Right ventricle myocardium inferior (tissue), 1 donor: ENCODE measurements around the gene ENGASE. TPM values are rescaled to one million over a fixed set of nuclear protein-coding genes. Genes with fewer than 3 reads are reported as not detected.
A peak's percentile ranks its signal among the peaks of the same experiment; 100 is the strongest.
"Not testable (repeated sequence)": the region's sequence is repeated elsewhere in the genome, so short reads cannot be mapped to it uniquely, and the experiment has no call there.

Experiments
- ATAC-seq: fragments of 200-7000 bp; cut with Tn5 transposase; one replicate; pipeline ENCODE4 v1.9.1; 2020; ENCODE audit warnings: mild to moderate bottlenecking, moderate library complexity
- DNase-seq: peaks from one replicate; pipeline ENCODE4 v3.0.0; 2021; ENCODE audit errors: missing footprints
- intact Hi-C: fragments of 100-400 bp; cut with DNase I; formaldehyde crosslinking; loops from one replicate; pipeline ENCODE4 v1.11.0; 2022
- total RNA-seq: library from RNA; stranded (reverse); fragmentation: NEBNext Ultra II Directional; extraction: Animal tissue kit (Norgen Biotek cat#: 25700); gene quantifications from one replicate; pipeline ENCODE4 v1.2.1, GENCODE V29; 2021
- donor health status: DM: no; HTN: yes; CAD: no; lungs with severe emphysema.

ENGASE gene
- total RNA-seq, 1 donor from 2014 or later = 29.8 TPM

DNA sequence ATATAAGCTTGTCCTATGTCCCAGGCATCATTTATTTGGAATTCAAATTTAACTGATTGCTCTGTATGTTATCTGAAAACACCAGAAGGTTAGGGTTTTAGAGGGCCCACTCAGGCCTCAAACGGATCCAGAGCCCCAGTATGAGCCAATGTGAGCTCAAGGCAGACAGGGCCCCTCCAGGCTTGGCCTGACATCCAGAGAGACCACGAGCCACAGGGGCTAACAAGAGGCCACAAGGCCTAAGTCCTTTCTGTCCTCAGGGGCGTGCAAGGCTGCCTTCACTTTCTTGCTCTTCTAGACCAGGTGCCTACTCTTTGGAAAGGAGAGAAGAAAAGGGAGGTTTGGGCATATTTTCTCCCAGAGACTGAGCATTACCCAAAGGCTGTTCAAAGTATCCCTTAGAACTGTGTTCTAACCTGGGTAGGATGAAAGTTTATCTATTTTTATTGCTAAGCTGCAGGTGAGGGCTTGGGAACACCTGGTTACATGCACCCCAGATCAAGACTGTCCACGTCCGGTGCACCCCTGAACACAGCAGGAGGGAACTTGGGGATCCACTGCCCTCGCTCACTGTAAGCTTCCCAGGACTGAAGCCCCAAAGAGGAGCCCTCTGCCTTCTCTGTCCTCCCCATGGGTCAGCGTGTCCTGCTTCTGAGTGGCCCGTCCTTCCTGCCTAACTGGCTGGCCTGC lies 1.5 kb upstream of the ENGASE start:
- ATAC-seq (no peak), DNase-seq (no peak)
- intact Hi-C loops = no loop called here

DNA sequence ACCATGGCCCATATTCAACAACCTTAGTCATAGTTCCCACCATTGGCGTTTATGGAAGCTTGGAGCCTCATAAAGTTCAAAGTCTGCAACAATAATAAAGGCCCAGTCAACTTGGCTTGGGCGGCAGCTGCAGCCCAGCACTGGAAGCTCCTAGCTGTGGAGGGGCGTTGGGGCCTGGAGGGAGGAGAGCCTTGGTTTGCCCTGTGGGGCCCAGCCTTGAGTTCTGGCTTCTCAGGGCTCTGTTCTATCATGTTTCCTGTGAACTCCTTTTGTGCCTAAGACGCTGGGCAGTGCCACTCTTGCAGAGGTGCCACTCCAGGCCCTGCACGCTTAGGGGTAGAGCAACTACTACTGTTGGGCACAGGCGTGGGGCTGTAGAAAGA lies 927 bp upstream of the ENGASE start:
- ATAC-seq (no peak), DNase-seq (no peak)
- intact Hi-C loops = loop anchor here (2.0 kb wide), 1 partner anchor 53 kb away; no protein-coding TSS in a partner anchor

DNA sequence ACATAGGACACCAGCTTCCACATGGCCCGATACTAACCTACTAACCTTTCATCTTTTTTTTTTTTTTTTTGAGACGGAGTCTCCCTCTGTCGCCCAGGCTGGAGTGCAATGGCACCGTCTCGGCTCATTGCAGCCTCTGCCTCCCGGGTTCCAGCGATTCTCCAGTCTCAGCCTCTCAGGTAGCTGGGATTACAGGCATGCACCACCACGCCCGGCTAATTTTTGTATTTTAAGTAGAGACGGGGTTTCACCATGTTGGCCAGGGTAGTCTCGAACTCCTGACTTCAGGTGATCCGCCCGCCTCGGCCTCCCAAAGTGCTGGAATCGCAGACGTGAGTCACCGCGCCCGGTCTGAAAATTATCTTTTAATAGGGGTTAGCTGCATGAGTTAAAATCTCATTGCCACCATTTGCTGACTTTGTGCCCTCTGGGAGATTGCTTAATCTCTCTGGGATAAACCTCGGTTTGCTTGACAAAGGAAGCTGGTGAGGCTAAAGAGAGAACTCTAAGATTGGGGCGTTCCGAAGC lies 439 bp upstream of the ENGASE start:
- not testable (repeated sequence) for ATAC-seq, DNase-seq
- intact Hi-C loops = loop anchor here (2.0 kb wide), 1 partner anchor 53 kb away; no protein-coding TSS in a partner anchor

DNA sequence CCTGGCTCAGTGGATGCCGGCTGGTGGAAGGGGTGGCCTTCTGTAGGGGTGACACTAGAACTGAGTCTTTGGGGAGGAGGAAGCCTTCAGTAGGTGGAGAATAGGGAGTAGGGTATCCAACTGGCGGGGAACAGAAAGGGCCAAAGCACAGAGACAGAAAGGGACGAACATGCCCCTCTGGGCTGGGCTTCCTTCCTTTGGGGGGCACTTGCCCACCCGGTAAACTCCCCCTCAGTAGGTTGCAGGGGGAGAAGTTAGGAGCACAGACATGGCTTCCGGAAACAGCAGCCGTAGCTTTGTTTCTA lies 774 bp downstream of the ENGASE start:
- intact Hi-C loops = loop anchor here (2.0 kb wide), 1 partner anchor 55 kb away; no protein-coding TSS in a partner anchor
- ATAC-seq (peak; percentile 10), DNase-seq (no peak)

DNA sequence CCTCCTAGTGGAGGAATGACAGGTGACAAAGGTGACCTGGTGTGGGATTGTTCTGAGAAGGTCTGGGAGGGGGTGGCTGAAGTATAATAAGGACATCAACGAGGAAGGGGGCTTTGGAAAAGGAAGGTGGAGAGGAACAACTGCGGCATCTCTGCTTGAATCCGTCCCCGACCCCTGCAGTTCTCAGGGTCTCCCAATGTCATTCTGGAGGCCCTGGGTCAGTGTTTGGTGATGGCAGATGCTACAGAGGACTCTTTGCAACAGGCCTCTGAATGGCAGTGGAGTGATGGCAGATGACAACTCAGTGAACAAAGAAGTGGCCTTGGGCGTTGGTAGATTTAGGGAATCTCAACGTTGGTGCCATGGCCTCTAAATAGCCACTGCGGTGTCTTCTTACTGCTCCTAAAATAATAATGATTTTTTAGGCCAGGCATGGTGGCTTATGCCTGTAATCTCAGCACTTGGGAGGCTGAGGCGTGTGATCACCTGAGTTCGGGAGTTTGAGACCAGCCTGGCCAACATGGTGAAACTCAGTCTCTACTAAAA lies 1.3 kb downstream of the ENGASE start:
- intact Hi-C loops = loop anchor here (2.0 kb wide), 1 partner anchor 55 kb away; no protein-coding TSS in a partner anchor
- ATAC-seq (no peak), DNase-seq (no peak)

DNA sequence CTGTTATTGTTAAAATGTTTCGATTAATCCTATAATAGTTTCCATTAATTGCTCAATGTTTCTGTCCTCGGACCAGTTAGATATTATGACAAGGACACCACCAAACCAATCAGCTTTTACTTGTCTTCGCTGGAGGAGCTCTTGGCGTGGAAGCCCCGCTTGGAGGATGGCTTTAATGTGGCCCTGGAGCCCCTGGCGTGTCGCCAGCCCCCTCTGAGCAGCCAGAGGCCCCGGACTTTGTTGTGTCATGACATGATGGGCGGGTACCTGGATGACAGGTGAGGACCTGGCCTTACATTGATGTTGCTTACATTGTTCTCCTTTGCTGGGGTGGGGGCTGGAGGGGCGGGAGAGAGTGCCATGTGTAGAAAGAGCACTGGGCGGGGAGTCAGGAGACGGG lies 3.0 kb downstream of the ENGASE start:
- DNase-seq = no peak
- intact Hi-C loops = no loop called here
- no peak for ATAC-seq

DNA sequence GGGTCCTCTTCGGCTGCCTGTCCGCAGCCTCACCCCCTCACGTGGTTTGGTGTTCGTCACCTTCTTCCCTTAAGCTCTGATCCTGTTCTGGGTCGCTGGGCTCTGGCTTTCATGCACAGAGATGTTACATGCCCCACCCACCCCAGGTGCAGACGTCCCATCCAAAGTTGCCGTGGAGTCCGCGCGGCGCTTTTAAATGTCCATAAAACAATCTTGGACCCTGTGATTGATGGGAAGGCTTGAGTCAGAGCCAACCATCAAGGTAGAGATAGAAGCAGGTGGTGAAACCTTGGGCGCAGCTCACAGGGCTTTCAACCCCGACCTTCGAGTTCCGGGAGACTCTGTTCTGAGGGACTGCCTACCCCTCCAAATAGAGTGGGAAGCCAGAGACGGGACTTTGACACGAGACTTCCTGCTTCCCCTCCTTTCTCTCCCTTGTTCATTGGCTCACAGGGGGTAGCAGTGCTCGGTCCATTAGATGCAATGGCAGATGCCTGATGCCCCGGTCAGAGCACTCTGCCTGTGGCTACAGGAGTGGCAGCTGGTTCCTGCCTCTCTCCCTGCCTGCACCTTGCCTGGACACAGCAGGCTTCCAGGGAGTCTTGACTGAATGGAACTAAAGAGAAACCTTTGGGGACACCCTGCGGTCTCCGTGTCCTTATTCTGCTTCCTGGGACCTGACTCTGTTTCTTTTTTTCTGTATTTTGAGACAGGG lies 4.0 kb downstream of the ENGASE start:
- intact Hi-C loops = no loop called here
- no peak for DNase-seq
- no peak for ATAC-seq

DNA sequence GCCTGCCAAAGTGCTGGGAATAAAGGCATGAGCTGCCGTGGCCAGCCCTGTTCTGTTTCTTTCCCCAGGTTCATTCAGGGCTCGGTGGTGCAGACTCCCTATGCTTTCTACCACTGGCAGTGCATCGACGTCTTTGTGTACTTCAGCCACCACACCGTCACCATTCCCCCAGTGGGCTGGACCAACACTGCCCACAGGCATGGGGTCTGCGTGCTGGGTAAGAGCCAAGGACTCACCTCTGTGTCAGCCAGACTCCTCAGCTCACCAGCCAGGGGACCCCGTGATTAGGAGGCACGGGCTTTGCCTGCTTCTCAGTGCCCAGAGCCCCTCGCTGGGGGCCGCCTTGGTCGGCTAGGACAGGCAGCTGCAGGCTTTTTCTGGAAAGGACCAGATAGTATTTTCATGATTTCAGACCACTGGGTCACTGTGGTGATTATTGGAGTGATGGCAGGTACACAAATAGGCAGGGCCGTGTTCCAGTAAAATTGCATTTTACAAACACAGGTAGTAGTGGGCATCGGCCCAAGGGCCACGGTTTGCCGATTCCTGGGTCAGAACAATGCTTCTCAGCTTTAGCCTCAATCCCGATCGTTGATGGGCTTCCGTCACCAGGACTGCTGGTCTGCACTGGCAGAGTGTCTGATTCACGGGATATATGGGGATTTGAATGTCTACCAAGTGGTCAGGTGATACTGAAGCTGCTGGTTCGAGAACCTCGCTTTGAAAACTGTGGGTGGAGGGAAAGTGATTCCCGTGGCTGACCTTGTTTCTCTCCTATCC lies 5.0 kb downstream of the ENGASE start:
- ATAC-seq (no peak), DNase-seq (no peak)
- intact Hi-C loops = no loop called here

DNA sequence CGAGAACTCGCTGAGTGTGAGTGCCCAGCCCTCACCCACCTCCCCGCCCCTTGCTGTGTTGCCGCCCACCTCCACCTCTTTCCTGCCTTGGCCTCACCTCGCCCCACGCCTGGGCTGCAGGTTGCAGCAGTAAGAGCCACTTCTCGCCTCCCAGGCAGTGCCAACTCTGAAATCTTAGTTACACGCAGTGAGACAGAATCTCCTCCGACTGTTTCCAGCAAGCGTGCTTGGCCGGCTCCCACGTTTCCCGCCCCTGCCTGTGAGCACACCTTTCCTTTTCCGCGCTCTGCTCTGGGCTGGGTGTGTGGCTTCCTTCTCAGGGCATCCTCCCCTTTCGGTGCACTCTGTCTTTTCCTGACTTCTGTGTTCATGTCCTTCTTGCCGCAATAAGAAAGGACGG lies 5.7 kb downstream of the ENGASE start:
- intact Hi-C loops = no loop called here
- DNase-seq = no peak
- no peak for ATAC-seq

DNA sequence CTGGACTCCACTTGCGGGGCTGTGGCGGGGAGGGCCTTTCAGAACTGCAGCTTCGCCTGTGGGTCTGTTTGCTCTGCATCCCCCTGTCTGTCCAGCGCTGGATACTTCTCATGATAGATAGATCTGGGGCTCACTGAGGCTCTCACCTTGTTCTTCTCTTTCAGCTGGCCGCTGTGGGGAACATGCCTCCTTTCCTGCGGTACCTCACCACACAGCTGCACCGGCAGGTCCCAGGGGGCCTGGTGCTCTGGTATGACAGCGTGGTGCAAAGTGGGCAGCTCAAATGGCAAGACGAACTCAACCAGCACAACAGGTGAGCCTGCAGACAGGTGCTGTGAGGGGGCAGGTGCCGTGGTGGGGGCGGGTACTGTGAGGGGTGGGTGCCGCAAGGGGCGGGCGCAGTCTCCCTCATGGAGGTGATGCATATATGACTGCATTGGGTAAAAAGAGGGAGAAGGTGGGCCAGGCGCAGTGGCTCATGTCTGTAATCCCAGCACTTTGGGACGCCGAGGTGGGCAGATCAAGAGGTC lies 6.2 kb downstream of the ENGASE start:
- no peak for ATAC-seq
- intact Hi-C loops = no loop called here
- DNase-seq = no peak

DNA sequence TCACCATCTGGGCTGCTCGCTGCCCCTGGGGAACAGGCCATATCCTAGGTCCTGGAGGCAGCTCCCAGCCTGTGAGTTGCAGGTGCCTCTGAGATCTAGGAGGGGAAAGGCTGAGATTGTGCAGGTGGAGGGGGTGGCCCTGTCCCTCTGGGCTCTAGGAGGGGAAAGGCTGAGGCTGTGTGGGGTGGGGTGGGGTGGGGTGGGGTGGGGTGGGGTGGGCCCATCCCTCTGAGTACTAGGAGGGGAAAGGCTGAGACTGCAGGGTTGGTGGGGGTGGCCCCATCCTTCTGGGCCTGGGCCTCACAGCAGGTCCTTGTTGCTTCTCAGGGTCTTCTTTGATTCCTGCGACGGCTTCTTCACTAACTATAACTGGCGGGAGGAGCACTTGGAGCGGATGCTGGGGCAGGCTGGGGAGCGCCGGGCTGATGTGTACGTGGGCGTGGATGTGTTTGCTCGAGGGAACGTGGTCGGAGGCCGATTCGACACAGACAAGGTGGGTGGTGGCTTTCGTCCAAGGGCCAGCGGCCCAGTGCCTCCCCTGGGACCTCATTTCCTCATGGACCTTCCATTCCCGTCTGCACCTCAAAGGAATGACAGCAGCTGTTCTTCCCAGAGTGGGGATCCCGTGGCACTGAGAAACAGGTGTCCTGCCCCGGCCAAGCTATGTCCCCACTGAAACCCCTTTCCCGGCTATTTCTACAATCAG lies 7.1 kb downstream of the ENGASE start:
- DNase-seq (no peak), ATAC-seq (no peak)
- intact Hi-C loops = loop anchor here (2.0 kb wide), 2 partner anchors 35 to 63 kb away; no protein-coding TSS in a partner anchor

DNA sequence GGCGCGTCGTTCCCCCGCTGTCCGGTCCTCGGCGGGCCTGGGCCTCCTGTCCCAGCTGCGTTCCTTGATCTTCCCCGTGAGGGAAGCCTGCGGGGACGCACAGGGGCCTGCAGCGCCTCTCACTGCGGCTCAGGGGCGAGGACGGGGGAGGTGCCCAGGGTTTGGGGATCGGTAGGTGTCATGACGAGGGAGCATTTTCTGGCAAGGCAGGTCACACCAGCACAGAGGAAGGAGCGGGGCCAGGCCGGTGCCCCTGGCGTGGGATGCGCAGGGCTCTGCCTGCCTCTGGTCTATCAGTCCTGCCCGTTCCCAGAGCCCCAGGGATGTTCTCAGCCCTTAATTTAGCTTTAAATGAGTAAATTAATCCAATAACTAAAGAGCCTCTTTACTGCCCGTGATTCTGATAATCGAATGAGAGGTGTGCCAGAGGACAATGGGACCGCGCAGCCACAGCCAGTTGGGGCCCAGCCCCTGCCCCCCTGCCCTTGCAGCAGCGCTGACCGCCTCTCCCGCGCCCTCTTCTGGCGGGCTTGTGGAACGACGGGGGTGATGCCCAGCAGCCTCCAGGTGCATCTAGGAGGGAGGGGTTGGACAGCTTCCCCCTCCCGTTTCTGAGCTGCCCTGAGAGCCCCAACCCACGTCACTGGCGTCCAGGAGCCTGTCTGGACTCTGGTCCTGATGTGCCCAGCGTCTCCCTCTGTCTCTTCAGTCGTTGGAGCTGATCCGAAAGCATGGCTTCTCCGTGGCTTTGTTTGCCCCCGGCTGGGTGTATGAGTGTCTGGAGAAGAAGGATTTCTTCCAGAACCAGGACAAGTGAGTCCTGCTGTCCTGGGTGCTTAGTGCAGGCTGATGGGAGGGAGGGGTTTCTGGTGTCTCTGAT lies 7.9 kb downstream of the ENGASE start:
- DNase-seq (peak; percentile 81), ATAC-seq (peak; percentile 43)
- intact Hi-C loops = loop anchor here (2.0 kb wide), 2 partner anchors 36 to 64 kb away; no protein-coding TSS in a partner anchor

DNA sequence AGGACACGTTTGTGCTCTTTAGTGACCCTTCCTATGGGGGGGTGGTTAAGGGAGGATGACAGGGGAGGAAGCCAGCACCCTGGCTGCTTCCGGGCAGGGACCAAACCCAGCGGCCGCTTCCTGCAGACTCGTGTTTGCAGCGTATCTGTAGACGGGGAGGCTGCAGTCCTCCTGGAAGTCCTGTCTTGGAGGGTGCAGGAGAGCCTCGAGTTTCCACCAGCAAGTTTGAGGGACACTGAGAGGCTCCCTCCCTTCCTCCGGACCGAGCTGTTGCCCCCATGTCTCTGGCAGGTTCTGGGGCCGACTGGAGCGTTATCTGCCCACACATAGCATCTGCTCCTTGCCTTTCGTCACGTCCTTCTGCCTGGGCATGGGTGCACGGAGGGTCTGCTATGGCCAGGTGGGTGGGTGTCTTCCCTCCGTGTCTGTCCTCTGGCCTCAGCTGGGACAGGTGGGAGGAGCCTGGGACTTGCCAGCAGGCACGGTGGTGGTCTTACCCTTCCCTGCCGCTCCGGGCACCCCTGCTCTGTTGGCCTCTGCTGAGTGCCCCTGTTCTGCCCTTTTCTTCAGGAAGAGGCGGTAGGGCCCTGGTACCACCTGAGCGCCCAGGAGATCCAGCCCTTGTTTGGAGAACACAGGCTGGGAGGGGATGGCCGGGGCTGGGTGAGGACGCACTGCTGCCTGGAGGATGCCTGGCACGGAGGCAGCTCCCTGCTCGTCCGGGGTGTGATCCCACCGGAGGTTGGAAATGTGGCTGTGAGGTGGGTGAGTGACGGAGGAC lies 8.8 kb downstream of the ENGASE start:
- ATAC-seq (no peak), DNase-seq (peak; percentile 40)
- intact Hi-C loops = loop anchor here (2.0 kb wide), 2 partner anchors 37 to 65 kb away; no protein-coding TSS in a partner anchor

DNA sequence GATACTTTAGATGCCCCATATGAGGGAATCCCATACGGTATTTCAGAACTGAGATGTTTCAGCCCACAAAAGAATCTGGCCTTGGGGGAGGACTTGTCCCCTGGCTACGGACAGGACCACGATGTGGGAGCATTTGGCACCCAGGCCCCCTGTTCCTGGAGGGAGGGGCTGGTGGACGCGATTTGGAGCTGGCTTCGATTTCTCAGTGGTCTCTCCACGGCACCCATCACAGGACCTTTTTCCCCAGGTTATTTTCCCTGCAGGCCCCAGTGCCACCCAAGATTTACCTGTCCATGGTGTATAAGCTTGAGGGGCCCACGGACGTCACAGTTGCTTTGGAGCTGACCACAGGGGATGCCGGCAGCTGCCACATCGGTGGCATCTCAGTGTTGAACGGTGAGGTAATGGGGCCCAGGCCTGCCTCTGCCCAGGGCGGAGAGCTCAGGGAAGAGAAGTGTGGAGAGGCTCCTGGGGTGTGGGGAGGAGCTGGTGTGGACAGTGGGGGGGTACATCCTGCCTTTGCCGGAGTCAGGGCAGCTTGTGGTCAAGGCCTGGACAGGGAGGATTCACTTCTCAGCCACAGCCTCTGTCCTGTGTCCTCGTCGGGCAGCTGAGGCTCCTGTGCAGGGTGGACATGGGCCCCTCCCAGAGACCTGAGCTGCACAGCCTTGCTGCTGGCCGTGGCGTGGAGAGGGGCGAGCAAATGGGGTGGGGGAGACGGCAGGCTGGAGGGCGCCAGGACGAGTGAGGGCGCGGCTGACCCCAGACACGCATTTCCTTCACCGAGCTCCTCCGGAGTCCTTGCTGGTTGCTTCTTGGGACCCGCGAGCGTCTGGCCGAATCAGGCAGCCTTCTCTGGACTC lies 9.9 kb downstream of the ENGASE start:
- DNase-seq = peak; percentile 55
- ATAC-seq = no peak
- intact Hi-C loops = no loop called here

DNA sequence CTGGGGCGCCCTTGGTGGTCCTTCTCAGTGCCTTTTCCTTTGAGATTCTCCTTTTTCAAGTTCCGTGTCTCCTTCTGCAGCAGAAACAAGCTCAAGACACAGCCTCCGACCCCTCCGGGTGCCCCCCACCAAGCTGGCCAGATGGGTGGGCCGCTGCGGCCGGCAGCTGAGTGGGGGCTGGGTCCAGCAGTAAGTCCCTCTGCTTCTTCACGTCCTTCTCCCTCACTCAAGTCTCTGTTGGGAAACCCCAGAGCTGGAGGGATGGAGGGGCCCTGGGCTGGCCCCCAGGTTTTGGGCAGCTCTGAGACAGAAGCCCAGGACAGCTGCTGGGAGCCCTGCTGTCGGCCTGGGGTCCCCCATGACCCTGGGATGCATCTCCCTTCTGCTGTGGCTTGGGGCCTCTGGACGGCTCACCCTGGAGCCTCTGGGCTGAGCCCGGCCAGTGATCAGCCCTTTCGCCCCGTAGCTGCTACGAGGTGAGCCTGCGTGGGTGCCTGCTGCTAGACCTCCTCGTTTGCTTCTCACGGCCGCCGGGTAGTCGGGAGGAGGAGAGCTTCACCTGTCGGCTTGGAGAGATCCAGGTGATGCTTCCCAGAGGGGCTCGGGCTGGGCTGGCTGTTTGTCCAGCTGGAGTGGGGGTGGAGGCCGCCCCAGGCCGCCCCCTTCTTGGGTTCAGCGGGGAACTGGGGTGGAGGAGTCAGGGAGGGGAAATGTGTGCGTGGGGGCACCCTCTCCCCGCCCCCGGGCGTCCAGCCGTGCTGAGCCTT lies 10.7 kb downstream of the ENGASE start:
- ATAC-seq = no peak
- DNase-seq = peak; percentile 50
- intact Hi-C loops = no loop called here
